Endothelial cell of umbilical vein (primary cell): ENCODE results near the gene CLEC11A. TPM values are rescaled to one million over a fixed set of nuclear protein-coding genes. Genes with fewer than 3 reads are reported as not detected.
"Not testable (repeated sequence)": the region's sequence is repeated elsewhere in the genome, so short reads cannot be mapped to it uniquely, and the experiment has no call there.

Experiments
- BruUV-seq: library from RNA; stranded (reverse); fragments of 400-500 nt; replicated peaks from 2 replicates; lab custom pipeline; 2021; lab: Mats Ljungman, UMichigan
- CTCF ChIA-PET: fragments of 300-600, 350-600 bp; sonication (Branson Sonifier 250); formaldehyde crosslinking; loops from one replicate; lab custom pipeline; 2021; ENCODE audit warnings: antibody characterized with exemption, inconsistent platforms; lab: Charles Lee
- POLR2A ChIA-PET: fragments of 300-600, 350-600 bp; sonication (Branson Sonifier 250); formaldehyde crosslinking; loops from one replicate; lab custom pipeline; 2021; ENCODE audit warnings: antibody characterized with exemption, inconsistent platforms; lab: Charles Lee
- DNase-seq: peaks from one replicate; pipeline ENCODE4 v3.0.0-alpha.2; 2011; ENCODE audit warnings: low read depth, low spot score
- FAIRE-seq: peaks from 2 replicates; lab custom pipeline; 2011; peaks lifted over from hg19 to GRCh38; lab: Jason Lieb, UNC
- H2AFZ ChIP-seq: 2 replicates; pipeline ENCODE4 v1.6.0; 2012; ENCODE audit warnings: low read depth, low read length, control low read depth, inconsistent platforms
- H3K27ac ChIP-seq: 2 replicates; pipeline ENCODE4 v1.5.1; 2011; ENCODE audit warnings: low read depth, mild to moderate bottlenecking, control low read depth, low read length, moderate library complexity; ENCODE audit not compliant: insufficient read depth
- H3K27me3 ChIP-seq, 2 experiments: 2 replicates each; pipeline versions ENCODE4 v1.6.0 to v1.6.1; 2011; ENCODE audit warnings: low read length in 2 of 2, mixed read lengths in 1 of 2; ENCODE audit not compliant: control insufficient read depth in 2 of 2, insufficient read depth in 2 of 2
- H3K36me3 ChIP-seq, 2 experiments: 2 replicates in 1 of 2; 3 replicates in 1 of 2; pipeline ENCODE4 v1.5.1; 2011; ENCODE audit warnings: low read length in 2 of 2, mild to moderate bottlenecking in 1 of 2, moderate library complexity in 1 of 2; ENCODE audit not compliant: control insufficient read depth in 2 of 2, insufficient read depth in 2 of 2; ENCODE audit errors: extremely low read depth in 1 of 2
- H3K4me1 ChIP-seq: 3 replicates; pipeline ENCODE4 v1.5.1; 2011; ENCODE audit warnings: mild to moderate bottlenecking, low read length; ENCODE audit not compliant: control insufficient read depth, insufficient read depth; ENCODE audit errors: extremely low read depth
- H3K4me2 ChIP-seq: 2 replicates; pipeline ENCODE4 v1.6.1; 2011; ENCODE audit warnings: low read length, control low read depth, mixed read lengths; ENCODE audit not compliant: insufficient read depth
- H3K4me3 ChIP-seq, 3 experiments: fragments of 200-600 bp in 1 of 3; sonication (generic), shearing (Covaris generic) in 1 of 3; replicated peaks in 1 of 3; 2 replicates each; pipeline ENCODE4 v1.5.1; 2011 to 2016; ENCODE audit warnings: control low read depth in 3 of 3, low read length in 3 of 3, mild to moderate bottlenecking in 2 of 3, inconsistent platforms in 1 of 3, low read depth in 1 of 3, moderate library complexity in 1 of 3; ENCODE audit not compliant: insufficient read depth in 1 of 3
- H3K79me2 ChIP-seq: 2 replicates; pipeline ENCODE4 v1.6.0; 2012; ENCODE audit warnings: low read length, inconsistent platforms; ENCODE audit not compliant: control insufficient read depth, insufficient read depth
- H3K9ac ChIP-seq: replicated peaks from 2 replicates; pipeline ENCODE3; 2011; ENCODE audit warnings: low read length, control low read depth; ENCODE audit not compliant: insufficient read depth; ENCODE audit errors: extremely low read depth
- H3K9me1 ChIP-seq: replicated peaks from 3 replicates; pipeline ENCODE4 v1.6.0; 2011; ENCODE audit warnings: mild to moderate bottlenecking, low read length; ENCODE audit not compliant: control insufficient read depth, insufficient read depth; ENCODE audit errors: extremely low read depth
- H3K9me3 ChIP-seq: replicated peaks from 2 replicates; pipeline ENCODE4 v1.5.1; 2012; ENCODE audit warnings: low read length, inconsistent platforms; ENCODE audit not compliant: control insufficient read depth, insufficient read depth
- H4K20me1 ChIP-seq: replicated peaks from 2 replicates; pipeline ENCODE3; 2011; ENCODE audit warnings: mild to moderate bottlenecking, low read length; ENCODE audit not compliant: control insufficient read depth, insufficient read depth; ENCODE audit errors: extremely low read depth
- GATA2 ChIP-seq: IDR thresholded peaks from 2 replicates; pipeline ENCODE4 v1.7.0; 2011; ENCODE audit warnings: low read depth, mild to moderate bottlenecking, moderate library complexity, mixed read lengths, low read length; ENCODE audit not compliant: insufficient read length, insufficient read depth
- MAX ChIP-seq: IDR thresholded peaks from 2 replicates; pipeline ENCODE4 v1.6.1; 2011; ENCODE audit not compliant: insufficient read depth, insufficient read length
- dilution Hi-C: fragments of 300-500 bp; cut with MboI; formaldehyde crosslinking; loops from one replicate; pipeline ENCODE4 v1.15.0; 2019; ENCODE audit warnings: low sequenced_read_pairs; ENCODE audit not compliant: extremely low pct_ligation_motif_present
- intact Hi-C: fragments of 100-400 bp; cut with micrococcal nuclease; formaldehyde crosslinking; loops from one replicate; pipeline ENCODE4 v1.10.0; 2022
- polyA plus RNA-seq, 4 experiments: library from polyadenylated mRNA; depleted of rRNA in 3 of 4; stranded (reverse) in 3 of 4; unstranded in 1 of 4; fragments of >200 nt; gene quantifications; 2 replicates each; pipeline versions ENCODE4 v1.2.1 to v1.2.3, GENCODE V29; 2011 to 2012; ENCODE audit warnings: missing spikeins in 1 of 4
- total RNA-seq: library from RNA; stranded (reverse); gene quantifications from 2 replicates; pipeline ENCODE4 v1.2.3, GENCODE V29; 2021

The CLEC11A gene
- total and polyA plus RNA-seq, 2 donors (not counting 3 experiments of a cell fraction or from before 2014, with no cell fraction given): 10.4 to 30.1 TPM

GRCh38 chr19:50759076-50759475, 35.9 kb downstream of the CLEC11A start:
- H3K9ac ChIP-seq, POLR2A ChIA-PET, DNase-seq, H3K4me3 ChIP-seq, BruUV-seq, dilution Hi-C loops, H3K9me3 ChIP-seq, H3K79me2 ChIP-seq, intact Hi-C loops, H3K36me3 ChIP-seq, FAIRE-seq, H4K20me1 ChIP-seq, H3K27ac ChIP-seq, H2AFZ ChIP-seq, H3K4me2 ChIP-seq, H3K9me1 ChIP-seq, H3K4me1 ChIP-seq, H3K27me3 ChIP-seq: not testable (repeated sequence)
- CTCF ChIA-PET: interaction anchor here (1.1 kb wide), 1 partner anchor 35 kb away, joined by 3 read pairs; no protein-coding TSS in a partner anchor

GRCh38 chr19:50759886-50760285, 36.7 kb downstream of the CLEC11A start:
- Histone ChIP-seq H3K9ac (no peak overlapping the region), H3K4me2 (no peak overlapping the region), H3K79me2 (no peaks in the 10 kb centered on the region), H3K27me3 (peaks cover 0 to 1% of the 10 kb centered on the region in 2 experiments), H4K20me1 (no peaks in the 10 kb centered on the region), H3K9me3 (no peaks in the 10 kb centered on the region), H2AFZ (no peak overlapping the region), H3K4me1 (no peaks in the 10 kb centered on the region), H3K4me3 (no peak overlapping the region), H3K36me3 (no peaks in the 10 kb centered on the region), H3K27ac (no peak overlapping the region), H3K9me1 (no peaks in the 10 kb centered on the region)
- no TSS peak for BruUV-seq
- dilution Hi-C loops: no loop called here
- intact Hi-C loops: no loop called here
- ChIA-PET POLR2A (no interaction called here), CTCF (interaction anchor here (1.1 to 1.2 kb wide), 2 partner anchors 35 to 203 kb away, joined by 3 to 5 read pairs; no protein-coding TSS in a partner anchor)
- FAIRE-seq (peak; percentile 70), DNase-seq (peak; percentile 22)
- TF ChIP-seq MAX: peak; percentile 32
- no peak for TF ChIP-seq GATA2

GRCh38 chr19:50761501-50761900, 38.3 kb downstream of the CLEC11A start:
- H3K79me2 ChIP-seq, dilution Hi-C loops, H3K27me3 ChIP-seq, H3K9me3 ChIP-seq, FAIRE-seq, DNase-seq, H3K9ac ChIP-seq, H4K20me1 ChIP-seq, H2AFZ ChIP-seq, H3K4me3 ChIP-seq, H3K27ac ChIP-seq, H3K4me1 ChIP-seq, H3K9me1 ChIP-seq, H3K36me3 ChIP-seq, BruUV-seq, H3K4me2 ChIP-seq, intact Hi-C loops: not testable (repeated sequence)
- ChIA-PET POLR2A (interaction anchor here (0.6 kb wide), 1 partner anchor 13 kb away, joined by 5 read pairs; no protein-coding TSS in a partner anchor), CTCF (interaction anchor here (0.7 to 4.2 kb wide), 4 partner anchors 8 to 160 kb away, joined by 3 to 28 read pairs (median 4); no protein-coding TSS in a partner anchor)

- H3K79me2 ChIP-seq, H3K4me2 ChIP-seq, H3K4me1 ChIP-seq, H3K9me1 ChIP-seq, BruUV-seq, dilution Hi-C loops, H3K27me3 ChIP-seq, H2AFZ ChIP-seq, H3K9ac ChIP-seq, H3K4me3 ChIP-seq, intact Hi-C loops, FAIRE-seq, H3K27ac ChIP-seq, H4K20me1 ChIP-seq, H3K9me3 ChIP-seq, H3K36me3 ChIP-seq, POLR2A ChIA-PET, DNase-seq: not testable (repeated sequence)
- CTCF ChIA-PET: interaction anchor here (1.3 to 4.2 kb wide), 4 partner anchors 10 to 94 kb away, joined by 4 to 28 read pairs (median 5); no protein-coding TSS in a partner anchor
Observed at GRCh38 chr19:50763521-50763920, 40.4 kb downstream of the CLEC11A start.
